ENCODE measurements around the gene HAPLN2. TPM values are rescaled to one million over a fixed set of nuclear protein-coding genes. Genes with fewer than 3 reads are reported as not detected.

HAPLN2 gene
- total RNA-seq, 4 donors from 2014 or later = 0.83 to 5.1 (median 2.2) TPM

DNA sequence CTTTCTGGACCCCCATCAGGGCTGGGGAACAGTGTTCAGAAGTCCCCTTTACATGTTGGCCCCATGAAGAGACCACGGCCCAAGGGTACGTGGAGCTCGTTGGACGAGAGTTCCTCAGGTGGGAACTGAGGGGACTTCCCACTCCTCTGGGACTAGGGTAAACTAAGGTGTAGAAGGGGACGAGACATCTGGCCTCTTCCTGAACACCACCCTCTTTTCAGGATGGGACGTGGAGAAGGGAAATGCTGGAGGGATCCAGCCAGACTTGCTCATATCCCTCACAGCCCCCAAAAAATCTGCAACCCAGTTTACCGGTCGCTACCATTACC is 25.6 kb upstream of the HAPLN2 start:
- peaks cover 33 to 59% (median 58%) of the 10 kb centered on the region in 4 donors for H3K36me3 ChIP-seq

DNA sequence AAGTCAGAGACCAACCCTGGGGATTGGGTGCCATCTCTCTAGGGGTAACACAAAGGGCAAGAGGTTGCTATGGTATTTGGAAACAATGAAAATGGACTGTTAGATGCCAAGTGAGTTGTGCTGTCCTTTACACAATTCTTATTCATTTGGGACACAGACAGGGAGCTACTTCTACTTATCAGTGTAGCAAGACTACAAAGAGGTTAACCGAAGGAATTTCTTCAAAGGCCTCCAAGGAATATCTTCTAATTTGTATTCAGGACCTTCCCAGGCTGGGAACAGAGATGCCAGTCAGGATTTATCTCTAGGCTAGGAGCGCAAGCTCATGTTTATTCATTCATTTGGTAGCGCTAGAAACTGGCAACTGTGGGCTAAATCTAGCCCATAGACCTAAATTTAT is 25.0 kb upstream of the HAPLN2 start:
- H3K4me3 ChIP-seq = no peak overlapping the region
- H3K36me3 ChIP-seq = peaks cover 35 to 63% (median 60%) of the 10 kb centered on the region in 4 donors
- H3K27ac ChIP-seq (replicated peaks in 1 of 4) = no peak overlapping the region
- H3K9me3 ChIP-seq = no peaks in the 10 kb centered on the region
- no peaks in the 10 kb centered on the region for H3K27me3 ChIP-seq
- H3K4me1 ChIP-seq = peaks cover 11 to 21% (median 19%) of the 10 kb centered on the region in 4 donors
- TF ChIP-seq POLR2A (IDR thresholded peaks at IDR 0.05; ENCODE audit: low read depth) (no peak), POLR2AphosphoS5 (IDR thresholded peaks at IDR 0.05) (no peak), EP300 (IDR thresholded peaks at IDR 0.05) (no peak)
- TF ChIP-seq, protein P1, sequence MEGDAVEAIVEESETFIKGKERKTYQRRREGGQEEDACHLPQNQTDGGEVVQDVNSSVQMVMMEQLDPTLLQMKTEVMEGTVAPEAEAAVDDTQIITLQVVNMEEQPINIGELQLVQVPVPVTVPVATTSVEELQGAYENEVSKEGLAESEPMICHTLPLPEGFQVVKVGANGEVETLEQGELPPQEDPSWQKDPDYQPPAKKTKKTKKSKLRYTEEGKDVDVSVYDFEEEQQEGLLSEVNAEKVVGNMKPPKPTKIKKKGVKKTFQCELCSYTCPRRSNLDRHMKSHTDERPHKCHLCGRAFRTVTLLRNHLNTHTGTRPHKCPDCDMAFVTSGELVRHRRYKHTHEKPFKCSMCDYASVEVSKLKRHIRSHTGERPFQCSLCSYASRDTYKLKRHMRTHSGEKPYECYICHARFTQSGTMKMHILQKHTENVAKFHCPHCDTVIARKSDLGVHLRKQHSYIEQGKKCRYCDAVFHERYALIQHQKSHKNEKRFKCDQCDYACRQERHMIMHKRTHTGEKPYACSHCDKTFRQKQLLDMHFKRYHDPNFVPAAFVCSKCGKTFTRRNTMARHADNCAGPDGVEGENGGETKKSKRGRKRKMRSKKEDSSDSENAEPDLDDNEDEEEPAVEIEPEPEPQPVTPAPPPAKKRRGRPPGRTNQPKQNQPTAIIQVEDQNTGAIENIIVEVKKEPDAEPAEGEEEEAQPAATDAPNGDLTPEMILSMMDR (IDR thresholded peaks at IDR 0.05) = no peak
- intact Hi-C loops (cut with DNase I) = loop anchor here (5.0 to 10.0 kb wide), 2 partner anchors 109 to 137 kb away; no protein-coding TSS in a partner anchor
- no peak for DNase-seq (ENCODE audit: extremely low spot score)
- WGBS = 91% methylated on average over 3 of the region's 3 CpGs

More for the DNA sequence above, 25.6 kb upstream of the HAPLN2 start:
- 86% methylated on average over 6 of the region's 8 CpGs for WGBS
- DNase-seq (ENCODE audit: extremely low spot score) = no peak
- H3K4me1 ChIP-seq = peaks cover 11 to 21% (median 19%) of the 10 kb centered on the region in 4 donors
- H3K27ac ChIP-seq (replicated peaks in 1 of 4) = no peak overlapping the region
- H3K9me3 ChIP-seq = no peaks in the 10 kb centered on the region
- intact Hi-C loops (cut with DNase I) = loop anchor here (5.0 to 10.0 kb wide), 2 partner anchors 109 to 136 kb away; no protein-coding TSS in a partner anchor
- H3K27me3 ChIP-seq = no peaks in the 10 kb centered on the region
- TF ChIP-seq POLR2A (IDR thresholded peaks at IDR 0.05; ENCODE audit: low read depth) (no peak), EP300 (IDR thresholded peaks at IDR 0.05) (no peak)
- no peak overlapping the region for H3K4me3 ChIP-seq

DNA sequence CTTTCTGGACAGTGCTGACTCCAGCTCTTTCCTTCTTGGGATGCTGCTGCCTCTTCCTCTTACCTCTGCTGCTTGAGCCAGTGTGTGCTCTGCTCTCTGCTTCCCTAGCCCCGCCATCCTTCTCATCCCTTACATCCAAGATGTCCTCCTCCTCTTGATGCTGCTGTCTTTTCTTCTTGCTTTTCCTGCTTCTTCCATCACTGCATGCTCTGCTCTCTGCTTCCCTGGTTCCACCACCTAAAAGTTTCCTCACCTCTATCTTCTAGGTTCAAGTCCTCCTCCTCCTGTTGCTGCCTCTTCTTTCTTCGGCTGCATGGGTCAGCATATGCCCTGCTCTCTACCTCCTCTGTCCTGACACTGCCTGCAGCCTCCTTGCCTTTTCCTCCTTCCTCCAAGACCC is 24.2 kb upstream of the HAPLN2 start:
- peaks cover 35 to 63% (median 60%) of the 10 kb centered on the region in 4 donors for H3K36me3 ChIP-seq
- intact Hi-C loops (cut with DNase I) = loop anchor here (10.0 kb wide), 1 partner anchor 110 kb away; no protein-coding TSS in a partner anchor
- DNase-seq (ENCODE audit: extremely low spot score) = no peak

DNA sequence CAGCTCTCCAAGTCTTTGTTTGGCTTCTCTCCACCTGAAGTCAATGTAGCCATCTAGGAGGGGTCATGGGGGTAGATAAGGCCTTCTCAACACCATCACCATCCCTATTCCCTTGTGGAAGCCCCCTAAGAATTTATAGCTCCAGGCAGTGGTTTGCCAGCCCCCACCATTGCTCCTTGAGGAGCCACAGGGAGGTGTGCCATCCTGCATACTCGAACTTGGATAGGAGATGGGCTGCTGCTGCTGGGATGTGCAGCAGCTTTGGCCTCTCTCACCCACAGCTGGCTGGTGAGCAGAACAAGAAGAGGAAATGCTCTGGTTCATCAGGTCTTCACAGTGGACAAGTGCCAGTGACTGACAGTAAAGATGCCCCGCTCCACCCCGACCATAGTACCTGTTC is 22.8 kb upstream of the HAPLN2 start:
- Histone ChIP-seq H3K9me3 (no peaks in the 10 kb centered on the region), H3K4me3 (no peak overlapping the region), H3K27ac (replicated peaks in 1 of 4) (no peak overlapping the region), H3K4me1 (peaks cover 11 to 30% (median 26%) of the 10 kb centered on the region in 4 donors), H3K36me3 (peaks cover 35 to 63% (median 60%) of the 10 kb centered on the region in 4 donors), H3K27me3 (no peaks in the 10 kb centered on the region)
- no peak for TF ChIP-seq POLR2A (IDR thresholded peaks at IDR 0.05; ENCODE audit: low read depth)
- TF ChIP-seq EP300 (IDR thresholded peaks at IDR 0.05) = no peak
- TF ChIP-seq, protein P1 (IDR thresholded peaks at IDR 0.05) = no peak
- no peak for TF ChIP-seq POLR2AphosphoS5 (IDR thresholded peaks at IDR 0.05)
- WGBS = 97% methylated on average over 3 of the region's 3 CpGs
- no peak for DNase-seq (ENCODE audit: extremely low spot score)
- intact Hi-C loops (cut with DNase I) = loop anchor here (10.0 kb wide), 1 partner anchor 112 kb away; no protein-coding TSS in a partner anchor

More for the DNA sequence above, 24.2 kb upstream of the HAPLN2 start:
- no peak overlapping the region for H3K27ac ChIP-seq (replicated peaks in 1 of 4)
- H3K4me3 ChIP-seq = no peak overlapping the region
- H3K27me3 ChIP-seq = no peaks in the 10 kb centered on the region
- TF ChIP-seq POLR2AphosphoS5 (IDR thresholded peaks at IDR 0.05) (no peak), EP300 (IDR thresholded peaks at IDR 0.05) (no peak), POLR2A (IDR thresholded peaks at IDR 0.05; ENCODE audit: low read depth) (no peak)
- TF ChIP-seq, protein P1 (IDR thresholded peaks at IDR 0.05) = no peak
- 92% methylated on average over 2 of the region's 2 CpGs for WGBS
- peaks cover 11 to 27% (median 23%) of the 10 kb centered on the region in 4 donors for H3K4me1 ChIP-seq
- H3K9me3 ChIP-seq = no peaks in the 10 kb centered on the region

DNA sequence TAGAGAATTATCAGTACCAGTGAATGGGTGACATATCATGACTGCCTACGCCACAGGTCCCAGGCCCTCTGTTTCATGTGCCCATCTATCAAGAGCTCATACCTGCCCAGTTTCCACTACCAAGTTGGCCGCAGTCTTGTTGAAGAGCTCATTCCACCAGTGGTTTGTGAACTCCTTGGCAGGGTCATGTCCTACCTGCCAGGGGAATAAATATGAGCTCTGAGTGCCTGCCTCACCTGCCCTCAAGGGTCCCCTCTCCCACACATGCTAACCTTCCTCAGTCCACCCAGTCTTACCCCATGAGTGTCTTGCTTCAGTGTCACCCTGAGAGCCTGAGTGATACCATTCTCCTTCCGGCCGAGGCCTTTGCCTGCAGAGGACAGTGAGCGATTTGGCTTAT is 21.1 kb upstream of the HAPLN2 start:
- H3K27me3 ChIP-seq = no peaks in the 10 kb centered on the region
- TF ChIP-seq EP300 (IDR thresholded peaks at IDR 0.05) (no peak), POLR2AphosphoS5 (IDR thresholded peaks at IDR 0.05) (no peak), POLR2A (IDR thresholded peaks at IDR 0.05; ENCODE audit: low read depth) (no peak)
- TF ChIP-seq, protein P1 (IDR thresholded peaks at IDR 0.05) = no peak
- peaks cover 10 to 29% (median 25%) of the 10 kb centered on the region in 4 donors for H3K4me1 ChIP-seq
- intact Hi-C loops (cut with DNase I) = loop anchor here (10.0 kb wide), 1 partner anchor 113 kb away; no protein-coding TSS in a partner anchor
- H3K4me3 ChIP-seq = no peak overlapping the region
- no peak overlapping the region for H3K27ac ChIP-seq (replicated peaks in 1 of 4)
- peaks cover 35 to 58% (median 56%) of the 10 kb centered on the region in 4 donors for H3K36me3 ChIP-seq
- 100% methylated on average over 3 of the region's 5 CpGs for WGBS
- no peak for DNase-seq (ENCODE audit: extremely low spot score)
- no peaks in the 10 kb centered on the region for H3K9me3 ChIP-seq

Data from esophagus muscularis mucosa (tissue), 4 donors.